A549 treated with DMSO at 1 μM for 4 hours (cell line): ENCODE data around the gene PRAMEF10. TPM values are rescaled to one million over a fixed set of nuclear protein-coding genes. Genes with fewer than 3 reads are reported as not detected.

Experiments used
- total RNA-seq: library from RNA; stranded (reverse); fragments of 200-300 nt; extraction: Qiagen RNA extraction; gene quantifications from 5 replicates; pipeline ENCODE4 v1.2.3, GENCODE V29; 2022; ENCODE audit warnings: low read depth

The PRAMEF10 gene, protein sequence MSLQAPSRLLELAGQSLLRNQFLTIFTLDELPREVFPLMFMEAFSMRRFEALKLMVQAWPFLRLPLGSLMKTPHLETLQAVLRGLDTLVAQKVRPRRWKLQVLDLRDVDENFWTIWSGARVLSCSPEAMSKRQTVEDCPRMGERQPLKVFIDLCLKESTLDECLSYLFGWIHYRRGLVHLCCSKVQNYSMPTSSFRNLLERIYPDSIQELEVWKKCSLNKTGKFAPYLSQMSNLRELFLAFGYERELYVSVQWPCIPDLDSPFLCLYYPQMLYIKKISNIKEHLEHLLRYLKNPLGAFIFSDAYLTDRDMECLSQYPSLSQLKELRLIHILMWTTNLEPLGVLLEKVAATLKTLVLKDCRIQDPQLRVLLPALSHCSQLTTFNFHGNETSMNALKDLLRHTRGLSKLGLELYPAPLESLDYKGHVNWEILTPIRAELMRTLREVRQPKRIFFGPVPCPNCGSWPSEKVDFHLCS
- total RNA-seq, result not detected in 5 replicates

GRCh38 chr1:12898170-12898569 lies at the start of gene PRAMEF10:
PRAMEF10 (minus strand) TSS chr1:12898270; CDS start chr1:12895847, 2,423 bp downstream.

DNA sequence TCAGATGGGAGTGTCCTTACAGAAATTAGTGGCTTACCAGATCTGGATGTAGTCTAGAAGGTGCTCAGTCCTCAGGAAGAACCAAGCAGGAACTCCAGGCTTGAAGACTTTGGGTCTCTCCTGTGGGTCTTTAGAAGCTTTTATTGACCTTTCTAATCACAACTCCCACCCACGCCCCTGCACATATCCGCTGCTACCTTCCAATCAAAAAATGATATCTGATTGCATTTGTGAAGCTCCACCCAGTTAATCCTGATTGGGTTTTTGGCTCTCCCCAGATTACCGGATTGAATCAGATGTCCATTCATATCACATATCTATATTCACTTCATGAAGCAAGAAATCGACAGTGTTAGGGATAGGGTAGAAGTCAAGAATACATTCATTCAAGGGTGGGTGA lies 49.4 kb upstream of the PRAMEF10 start, which contains the start of gene PRAMEF6:
Gene PRAMEF6 (minus strand): TSS at position 101 of the 400 bp plus-strand sequence. CDS start 5,062 bp downstream, outside the sequence.

GRCh38 chr1:12916310-12916709 lies 18.2 kb upstream of the PRAMEF10 start, which contains the start of gene PRAMEF7:
PRAMEF7 (plus strand) TSS chr1:12916610; CDS start chr1:12917693, 1,083 bp downstream.

GRCh38 chr1:12886101-12886500 lies 12.0 kb downstream of the PRAMEF10 start, which contains the start of gene PRAMEF4:
PRAMEF4 (minus strand) TSS chr1:12886201; CDS start chr1:12883394, 2,807 bp downstream.

DNA sequence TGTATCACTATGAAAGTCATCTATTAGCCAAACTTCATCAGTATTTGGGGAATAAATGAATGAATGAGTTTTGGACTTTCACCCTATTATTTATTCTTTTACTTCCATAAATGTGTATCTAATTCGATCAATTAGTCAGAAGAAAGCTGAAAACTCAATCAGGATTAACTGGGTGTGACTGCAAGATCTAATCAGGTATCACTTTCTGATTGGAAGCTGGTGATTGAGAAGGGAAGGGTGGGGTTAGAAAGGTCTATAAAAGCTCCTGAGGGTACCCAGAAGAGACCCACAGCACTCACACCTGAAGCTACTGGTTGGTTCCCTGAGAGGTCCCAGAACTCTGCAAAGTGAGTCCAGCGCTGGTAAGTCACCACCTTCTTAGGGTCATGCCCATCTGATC lies 41.3 kb downstream of the PRAMEF10 start, which contains the start of gene PRAMEF2:
Gene PRAMEF2 (plus strand): TSS at position 301 of the 400 bp plus-strand sequence. CDS start 1,924 bp downstream, outside the sequence.

GRCh38 chr1:12848620-12849019 lies 49.5 kb downstream of the PRAMEF10 start, which contains the start of gene HNRNPCL1:
HNRNPCL1 (minus strand) TSS chr1:12848720; CDS start chr1:12848289, 431 bp downstream.

Other genes with a start within 250 kb of the PRAMEF10 start
- not detected in 5 replicates for gene AADACL3, start 182.2 kb downstream of the PRAMEF10 start, total RNA-seq
- not detected in 5 replicates for gene CFAP107, start 152.1 kb downstream of the PRAMEF10 start, total RNA-seq
- gene PRAMEF12, start 124.5 kb downstream of the PRAMEF10 start, total RNA-seq, result not detected in 5 replicates
- gene PRAMEF1, start 106.9 kb downstream of the PRAMEF10 start, total RNA-seq, result not detected in 5 replicates
- not detected in 5 replicates for gene PRAMEF11, start 66.9 kb downstream of the PRAMEF10 start, total RNA-seq
- gene HNRNPCL1, start 49.5 kb downstream of the PRAMEF10 start, total RNA-seq, result not detected in 5 replicates
- gene PRAMEF2, start 41.2 kb downstream of the PRAMEF10 start, total RNA-seq, result not detected in 5 replicates
- gene PRAMEF4, start 12.1 kb downstream of the PRAMEF10 start, total RNA-seq, result not detected in 5 replicates
- gene PRAMEF7, start 18.3 kb upstream of the PRAMEF10 start, total RNA-seq, result not detected in 5 replicates
- not detected in 5 replicates for gene PRAMEF6, start 49.3 kb upstream of the PRAMEF10 start, total RNA-seq
- not detected in 5 replicates for gene PRAMEF27, start 158.3 kb upstream of the PRAMEF10 start, total RNA-seq
- gene HNRNPCL3, start 162.5 kb upstream of the PRAMEF10 start, total RNA-seq, result not detected in 5 replicates
- not detected in 5 replicates for gene PRAMEF25, start 172.5 kb upstream of the PRAMEF10 start, total RNA-seq
- gene HNRNPCL2, start 218.6 kb upstream of the PRAMEF10 start, total RNA-seq, result not detected in 5 replicates